ENCODE measurements around the gene NCF4.

DNA sequence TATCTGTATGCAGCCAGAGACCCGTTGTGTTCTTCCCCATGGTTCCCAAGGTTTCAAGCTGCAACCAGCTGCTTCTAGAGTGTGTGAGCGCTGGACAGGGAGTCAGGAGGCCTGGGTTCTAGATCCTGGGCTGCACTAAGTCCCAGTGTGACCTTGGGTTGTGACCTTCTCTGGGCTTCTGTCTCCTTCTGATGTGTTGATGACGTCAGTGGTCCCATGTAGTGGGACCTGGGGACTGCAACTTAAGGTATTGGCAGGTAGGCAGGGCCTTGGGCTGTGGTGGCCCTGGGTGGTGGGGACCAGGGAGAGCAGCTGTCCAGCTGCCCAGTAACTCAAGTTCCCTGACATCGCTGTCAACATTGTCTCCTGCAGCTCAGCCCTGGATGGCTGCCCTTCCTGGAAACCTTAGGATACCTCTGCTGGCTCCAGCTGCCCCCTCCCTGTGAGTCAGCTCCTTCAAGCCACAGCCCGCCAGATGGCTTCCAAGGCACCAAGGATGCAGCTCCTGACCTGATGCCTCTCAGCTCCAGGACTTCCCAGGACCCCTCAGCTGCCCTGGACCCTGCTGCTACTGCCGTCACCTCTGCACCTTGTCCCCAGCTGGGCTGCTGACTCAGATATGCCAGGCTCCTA, 42.7 kb upstream of the NCF4 start:
- TF ChIP-seq, protein P1, sequence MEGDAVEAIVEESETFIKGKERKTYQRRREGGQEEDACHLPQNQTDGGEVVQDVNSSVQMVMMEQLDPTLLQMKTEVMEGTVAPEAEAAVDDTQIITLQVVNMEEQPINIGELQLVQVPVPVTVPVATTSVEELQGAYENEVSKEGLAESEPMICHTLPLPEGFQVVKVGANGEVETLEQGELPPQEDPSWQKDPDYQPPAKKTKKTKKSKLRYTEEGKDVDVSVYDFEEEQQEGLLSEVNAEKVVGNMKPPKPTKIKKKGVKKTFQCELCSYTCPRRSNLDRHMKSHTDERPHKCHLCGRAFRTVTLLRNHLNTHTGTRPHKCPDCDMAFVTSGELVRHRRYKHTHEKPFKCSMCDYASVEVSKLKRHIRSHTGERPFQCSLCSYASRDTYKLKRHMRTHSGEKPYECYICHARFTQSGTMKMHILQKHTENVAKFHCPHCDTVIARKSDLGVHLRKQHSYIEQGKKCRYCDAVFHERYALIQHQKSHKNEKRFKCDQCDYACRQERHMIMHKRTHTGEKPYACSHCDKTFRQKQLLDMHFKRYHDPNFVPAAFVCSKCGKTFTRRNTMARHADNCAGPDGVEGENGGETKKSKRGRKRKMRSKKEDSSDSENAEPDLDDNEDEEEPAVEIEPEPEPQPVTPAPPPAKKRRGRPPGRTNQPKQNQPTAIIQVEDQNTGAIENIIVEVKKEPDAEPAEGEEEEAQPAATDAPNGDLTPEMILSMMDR (IDR thresholded peaks at IDR 0.05) = no peak
- TF ChIP-seq ZFX (IDR thresholded peaks at IDR 0.05; ENCODE audit: borderline replicate concordance) = no peak

All from 22Rv1 (cell line).